HG03175 (cell line): Measurements from ENCODE around the gene AARS2.
A peak's percentile ranks its signal among the peaks of the same experiment; 100 is the strongest.
"Not testable (repeated sequence)": the region's sequence is repeated elsewhere in the genome, so short reads cannot be mapped to it uniquely, and the experiment has no call there.

Experiments used
- ATAC-seq: cut with Tn5 transposase; IDR thresholded peaks from one replicate; pipeline ENCODE4 v1.9.1; 2021; ENCODE audit warnings: mild to moderate bottlenecking, moderate library complexity; ENCODE audit not compliant: unreplicated experiment

AARS2 gene

GRCh38 chr6:44332585-44332984, 19.4 kb upstream of the AARS2 start:
- no peak for ATAC-seq

- no peak for ATAC-seq
Measured at GRCh38 chr6:44329858-44330257, 16.7 kb upstream of the AARS2 start.

- ATAC-seq, result not testable (repeated sequence)
Measured at GRCh38 chr6:44328203-44328602, 15.1 kb upstream of the AARS2 start.

GRCh38 chr6:44327760-44328159, 14.6 kb upstream of the AARS2 start:
- no peak for ATAC-seq

GRCh38 chr6:44327096-44327495, 13.9 kb upstream of the AARS2 start:
- no peak for ATAC-seq

GRCh38 chr6:44321210-44321609, 8.1 kb upstream of the AARS2 start:
- ATAC-seq, result no peak

- ATAC-seq, result not testable (repeated sequence)
Measured at GRCh38 chr6:44317136-44317631, 4.0 kb upstream of the AARS2 start.

- no peak for ATAC-seq
Measured at GRCh38 chr6:44316481-44316880, 3.3 kb upstream of the AARS2 start.

GRCh38 chr6:44315951-44316350, 2.8 kb upstream of the AARS2 start:
- ATAC-seq, result no peak

GRCh38 chr6:44315516-44315915, 2.4 kb upstream of the AARS2 start:
- ATAC-seq, result no peak

- not testable (repeated sequence) for ATAC-seq
Measured at GRCh38 chr6:44314657-44315056, 1.5 kb upstream of the AARS2 start.

- ATAC-seq, result no peak
Measured at GRCh38 chr6:44311767-44312166, 1.4 kb downstream of the AARS2 start.

GRCh38 chr6:44311304-44311703, 1.8 kb downstream of the AARS2 start:
- ATAC-seq, result no peak

- no peak for ATAC-seq
Measured at GRCh38 chr6:44310241-44310640, 2.9 kb downstream of the AARS2 start.

- ATAC-seq, result no peak
Measured at GRCh38 chr6:44309631-44310030, 3.5 kb downstream of the AARS2 start.

- no peak for ATAC-seq
Measured at GRCh38 chr6:44309092-44309491, 4.1 kb downstream of the AARS2 start.

- no peak for ATAC-seq
Measured at GRCh38 chr6:44307217-44307616, 5.9 kb downstream of the AARS2 start.

- no peak for ATAC-seq
Measured at GRCh38 chr6:44306710-44307109, 6.4 kb downstream of the AARS2 start.

- ATAC-seq, result no peak
Measured at GRCh38 chr6:44305200-44305725, 7.9 kb downstream of the AARS2 start.

GRCh38 chr6:44304282-44305199, 8.6 kb downstream of the AARS2 start:
- peak; percentile 41 for ATAC-seq

GRCh38 chr6:44303842-44304241, 9.3 kb downstream of the AARS2 start:
- no peak for ATAC-seq

GRCh38 chr6:44302856-44303255, 10.3 kb downstream of the AARS2 start:
- ATAC-seq, result no peak
